ENCODE measurements around the gene PPIF.

PPIF gene

DNA sequence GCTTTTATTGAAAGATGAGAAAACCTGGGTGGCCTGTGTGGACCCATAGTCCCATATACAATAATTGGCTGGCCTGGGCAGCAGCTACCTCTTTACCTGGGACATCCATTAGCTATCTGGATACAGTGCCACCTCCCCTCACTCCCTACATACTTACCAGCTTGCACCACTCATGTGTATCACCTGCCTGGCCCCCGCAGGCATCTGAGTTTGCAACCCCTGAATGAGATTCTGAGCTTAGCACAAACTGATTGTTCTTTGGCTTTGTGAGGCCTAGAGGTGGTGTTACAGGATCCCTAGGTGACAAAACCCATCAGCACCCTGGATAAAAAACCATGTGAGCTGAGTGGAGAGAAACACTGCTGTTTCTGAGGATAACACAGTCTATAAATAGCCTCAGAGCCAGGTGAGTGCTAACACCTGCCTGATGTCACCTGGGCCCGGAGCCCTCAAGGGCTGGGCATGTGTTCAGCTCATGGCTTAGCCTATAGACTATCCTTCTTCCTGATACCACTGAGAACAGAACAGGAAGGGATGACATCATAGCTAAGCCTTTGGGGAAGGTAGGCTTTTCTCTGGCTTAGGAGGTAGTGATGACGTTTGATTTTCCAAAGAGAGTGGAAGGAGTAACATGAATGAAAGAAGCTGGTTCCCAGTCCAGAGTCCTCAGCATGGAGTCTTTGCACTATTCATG is 2.6 kb upstream of the PPIF start:
- CTCF ChIA-PET, result interaction anchor here (0.9 to 1.2 kb wide), 4 partner anchors 10 to 149 kb away, joined by 3 to 5 read pairs (median 3); no protein-coding TSS in a partner anchor
- POLR2A ChIA-PET, result interaction anchor here (0.7 to 1.2 kb wide), 2 partner anchors 26 to 100 kb away, joined by 3 read pairs; no protein-coding TSS in a partner anchor
- TF ChIP-seq TARDBP (IDR thresholded peaks at IDR 0.05) (no peak), SUZ12 (IDR thresholded peaks at IDR 0.05) (no peak), ELF4 (IDR thresholded peaks at IDR 0.05) (no peak), ZNF384 (IDR thresholded peaks at IDR 0.05) (no peak), BHLHE40 (IDR thresholded peaks at IDR 0.05; ENCODE audit: borderline replicate concordance) (no peak), CTBP1 (IDR thresholded peaks at IDR 0.05; ENCODE audit: borderline replicate concordance) (no peak), SP1 (IDR thresholded peaks at IDR 0.05) (no peak), FOXA1 (IDR thresholded peaks at IDR 0.05) (no peak), PKNOX1 (IDR thresholded peaks at IDR 0.05) (no peak), HDGF (IDR thresholded peaks at IDR 0.05; ENCODE audit: borderline replicate concordance) (no peak), NFRKB (IDR thresholded peaks at IDR 0.05) (no peak), FOXM1 (IDR thresholded peaks at IDR 0.05; ENCODE audit: borderline replicate concordance) (no peak)
- DNase-seq (ENCODE audit: extremely low spot score), result no peak

GRCh38 chr10:79345241-79346011 is 1.8 kb upstream of the PPIF start:
- DNase-seq (ENCODE audit: extremely low spot score), result no peak
- ChIA-PET CTCF (interaction anchor here (0.9 to 1.2 kb wide), 4 partner anchors 10 to 150 kb away, joined by 3 to 5 read pairs (median 3); no protein-coding TSS in a partner anchor), POLR2A (interaction anchor here (0.7 to 1.3 kb wide), 2 partner anchors 23 to 99 kb away, joined by 3 read pairs; no protein-coding TSS in a partner anchor)
- no peak for TF ChIP-seq SP1 (IDR thresholded peaks at IDR 0.05)
- TF ChIP-seq SUZ12 (IDR thresholded peaks at IDR 0.05), result no peak
- no peak for TF ChIP-seq TARDBP (IDR thresholded peaks at IDR 0.05)
- TF ChIP-seq FOXK2 (IDR thresholded peaks at IDR 0.05), result no peak
- TF ChIP-seq ELF4 (IDR thresholded peaks at IDR 0.05), result no peak
- no peak for TF ChIP-seq FOXA1 (IDR thresholded peaks at IDR 0.05)
- no peak for TF ChIP-seq NFRKB (IDR thresholded peaks at IDR 0.05)
- TF ChIP-seq PKNOX1 (IDR thresholded peaks at IDR 0.05), result no peak
- TF ChIP-seq FOXM1 (IDR thresholded peaks at IDR 0.05; ENCODE audit: borderline replicate concordance), result no peak
- no peak for TF ChIP-seq LEF1 (IDR thresholded peaks at IDR 0.05; ENCODE audit: borderline replicate concordance)

DNA sequence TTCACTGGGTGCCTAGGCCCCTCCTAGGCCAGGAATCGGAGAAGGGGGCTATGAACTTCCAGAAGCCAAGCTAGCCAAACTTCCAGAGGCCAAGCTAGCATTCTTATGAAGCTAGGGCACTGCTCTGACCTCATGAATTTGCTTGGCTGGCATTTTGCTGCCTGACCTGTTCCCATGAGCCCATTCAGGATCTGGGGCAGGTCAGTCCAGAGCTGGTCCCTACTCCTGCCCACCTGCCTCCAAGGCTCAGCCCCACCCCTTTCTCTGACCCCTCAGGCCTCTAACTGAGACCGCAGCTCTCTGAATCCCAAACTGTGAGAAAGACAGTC is 1.3 kb upstream of the PPIF start:
- TF ChIP-seq TARDBP (IDR thresholded peaks at IDR 0.05), result no peak
- TF ChIP-seq LEF1 (IDR thresholded peaks at IDR 0.05; ENCODE audit: borderline replicate concordance), result no peak
- no peak for TF ChIP-seq ARNT (IDR thresholded peaks at IDR 0.05)
- TF ChIP-seq FOXM1 (IDR thresholded peaks at IDR 0.05; ENCODE audit: borderline replicate concordance), result no peak
- TF ChIP-seq FOXA1 (IDR thresholded peaks at IDR 0.05), result no peak
- TF ChIP-seq HDGF (IDR thresholded peaks at IDR 0.05; ENCODE audit: borderline replicate concordance), result no peak
- no peak for TF ChIP-seq SP1 (IDR thresholded peaks at IDR 0.05)
- no peak for TF ChIP-seq ELF4 (IDR thresholded peaks at IDR 0.05)
- no peak for TF ChIP-seq PKNOX1 (IDR thresholded peaks at IDR 0.05)
- TF ChIP-seq SUZ12 (IDR thresholded peaks at IDR 0.05), result no peak
- no peak for TF ChIP-seq FOXK2 (IDR thresholded peaks at IDR 0.05)
- TF ChIP-seq CTBP1 (IDR thresholded peaks at IDR 0.05; ENCODE audit: borderline replicate concordance), result no peak
- TF ChIP-seq ZNF384 (IDR thresholded peaks at IDR 0.05), result no peak
- no peak for TF ChIP-seq L3MBTL2 (conservative IDR thresholded peaks at IDR 0.05)
- no peak for TF ChIP-seq BHLHE40 (IDR thresholded peaks at IDR 0.05; ENCODE audit: borderline replicate concordance)
- no peak for TF ChIP-seq NFRKB (IDR thresholded peaks at IDR 0.05)
- ChIA-PET POLR2A (interaction anchor here (1.3 kb wide), 2 partner anchors 12 to 23 kb away, joined by 3 to 4 read pairs; no protein-coding TSS in a partner anchor), CTCF (interaction anchor here (0.7 to 1.2 kb wide), 2 partner anchors 12 to 61 kb away, joined by 3 read pairs; no protein-coding TSS in a partner anchor)
- no peak for DNase-seq (ENCODE audit: extremely low spot score)

DNA sequence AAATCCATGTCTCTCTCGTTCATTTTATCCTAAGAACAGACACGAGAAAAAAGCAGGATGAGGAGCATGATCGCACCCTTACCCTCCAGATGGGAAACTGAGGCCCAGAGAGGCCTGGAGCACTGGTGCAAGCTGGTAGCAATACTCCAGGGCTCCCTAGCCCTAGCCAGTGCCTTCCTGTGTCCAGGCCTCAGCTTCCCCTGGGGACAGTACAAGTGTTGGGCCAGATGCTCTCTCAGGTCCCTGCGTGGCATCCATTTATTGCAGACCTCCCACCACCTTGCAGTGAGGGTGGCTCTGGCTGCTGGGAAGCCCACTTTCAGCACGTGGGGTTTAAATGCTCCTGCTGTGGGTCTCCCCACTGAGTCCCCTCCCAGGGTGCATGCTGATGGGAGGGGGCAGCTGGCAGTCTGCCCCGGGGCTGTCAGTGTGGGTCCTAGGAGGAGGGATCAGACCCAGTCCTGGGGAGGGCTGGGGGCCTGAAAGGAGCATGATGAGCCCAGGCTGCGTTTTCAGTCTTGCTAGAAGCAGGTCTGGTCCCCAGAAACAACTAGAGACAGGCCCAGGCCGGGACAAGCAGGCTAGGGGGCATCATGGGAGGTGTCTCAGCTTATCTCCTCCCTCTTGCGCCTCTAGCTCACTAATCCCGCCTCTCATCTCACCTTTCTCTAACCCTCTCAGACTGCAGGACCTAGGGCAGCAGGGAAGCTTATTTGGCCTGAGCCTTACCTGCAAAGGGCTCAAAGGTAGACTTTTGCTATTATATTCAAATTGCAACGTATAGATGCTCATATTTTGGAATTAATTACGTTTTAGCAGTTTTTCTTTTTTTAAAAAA is 662 bp upstream of the PPIF start:
- no peak for DNase-seq (ENCODE audit: extremely low spot score)
- ChIA-PET CTCF (interaction anchor here (0.7 kb wide), 1 partner anchor 60 kb away, joined by 3 read pairs; no protein-coding TSS in a partner anchor), POLR2A (interaction anchor here (1.3 kb wide), 2 partner anchors 12 to 24 kb away, joined by 3 to 4 read pairs; no protein-coding TSS in a partner anchor)
- no peak for TF ChIP-seq L3MBTL2 (conservative IDR thresholded peaks at IDR 0.05)
- TF ChIP-seq FOXK2 (IDR thresholded peaks at IDR 0.05), result no peak
- TF ChIP-seq NFRKB (IDR thresholded peaks at IDR 0.05), result no peak
- TF ChIP-seq PKNOX1 (IDR thresholded peaks at IDR 0.05), result no peak
- no peak for TF ChIP-seq BHLHE40 (IDR thresholded peaks at IDR 0.05; ENCODE audit: borderline replicate concordance)
- no peak for TF ChIP-seq ARNT (IDR thresholded peaks at IDR 0.05)
- TF ChIP-seq SUZ12 (IDR thresholded peaks at IDR 0.05), result no peak
- no peak for TF ChIP-seq TARDBP (IDR thresholded peaks at IDR 0.05)
- TF ChIP-seq HDGF (IDR thresholded peaks at IDR 0.05; ENCODE audit: borderline replicate concordance), result no peak
- TF ChIP-seq SP1 (IDR thresholded peaks at IDR 0.05), result no peak
- TF ChIP-seq FOXA1 (IDR thresholded peaks at IDR 0.05), result no peak
- no peak for TF ChIP-seq LEF1 (IDR thresholded peaks at IDR 0.05; ENCODE audit: borderline replicate concordance)
